ENCODE data around the gene NDUFB6. TPM values are rescaled to one million over a fixed set of nuclear protein-coding genes. Genes with fewer than 3 reads are reported as not detected.
"Not testable (repeated sequence)": the region's sequence is repeated elsewhere in the genome, so short reads cannot be mapped to it uniquely, and the experiment has no call there.

NDUFB6 gene
- total and polyA plus RNA-seq, 4 donors, result 22.3 to 118 (median 32.5) TPM

GRCh38 chr9:32603914-32604852 lies 31.2 kb upstream of the NDUFB6 start:
- H3K9ac ChIP-seq (ENCODE audit: low read depth in 1 of 2, low read length in 2 of 2), result no peak overlapping the region
- peaks cover 0 to 6% (median 3%) of the 10 kb centered on the region in 4 donors for H3K9me3 ChIP-seq (ENCODE audit: control insufficient read depth in 4 of 4, low read length in 3 of 4)
- no peaks in the 10 kb centered on the region for H3K4me1 ChIP-seq (ENCODE audit: control insufficient read depth in 4 of 4, insufficient read depth in 4 of 4, low read length in 3 of 4)
- no peaks in the 10 kb centered on the region for H3K27me3 ChIP-seq (ENCODE audit: control insufficient read depth in 4 of 4, insufficient read depth in 4 of 4, low read length in 3 of 4)
- no peak overlapping the region for H3K27ac ChIP-seq (ENCODE audit: low read depth in 1 of 2, low read length in 2 of 2)
- DNase-seq (ENCODE audit: low spot score), result no peak
- H3K36me3 ChIP-seq (ENCODE audit: control insufficient read depth in 4 of 4, insufficient read depth in 3 of 4, low read depth in 1 of 4, low read length in 3 of 4), result no peaks in the 10 kb centered on the region
- no peak overlapping the region for H3K4me3 ChIP-seq (ENCODE audit: low read depth in 1 of 3, low read length in 3 of 3)
- no peak for TF ChIP-seq CTCF (IDR thresholded peaks at IDR 0.05; ENCODE audit: low read depth, low read length, missing input control)
- TF ChIP-seq YY1 (IDR thresholded peaks at IDR 0.05), result no peak
- no peak for TF ChIP-seq EGR1 (IDR thresholded peaks at IDR 0.05; ENCODE audit: low read depth in 2 of 2)
- no peak for TF ChIP-seq HNF4G (IDR thresholded peaks at IDR 0.05)
- no peak for TF ChIP-seq HNF4A (conservative IDR thresholded peaks at IDR 0.05)
- no peak for TF ChIP-seq ZBTB33 (IDR thresholded peaks at IDR 0.05)
- WGBS, result 80% methylated on average over 12 of the region's 12 CpGs

GRCh38 chr9:32599021-32599420 lies 26.1 kb upstream of the NDUFB6 start:
- H3K27me3 ChIP-seq (ENCODE audit: control insufficient read depth in 4 of 4, insufficient read depth in 4 of 4, low read length in 3 of 4); H3K9ac ChIP-seq (ENCODE audit: low read depth in 1 of 2, low read length in 2 of 2); H3K27ac ChIP-seq (ENCODE audit: low read depth in 1 of 2, low read length in 2 of 2); H3K36me3 ChIP-seq (ENCODE audit: control insufficient read depth in 4 of 4, insufficient read depth in 3 of 4, low read depth in 1 of 4, low read length in 3 of 4); H3K4me1 ChIP-seq (ENCODE audit: control insufficient read depth in 4 of 4, insufficient read depth in 4 of 4, low read length in 3 of 4); H3K9me3 ChIP-seq (ENCODE audit: control insufficient read depth in 4 of 4, low read length in 3 of 4); DNase-seq (ENCODE audit: low spot score); H3K4me3 ChIP-seq (ENCODE audit: low read depth in 1 of 3, low read length in 3 of 3): not testable (repeated sequence)
- WGBS, result 64% methylated on average over 3 of the region's 3 CpGs

- no peaks in the 10 kb centered on the region for H3K9me3 ChIP-seq (ENCODE audit: control insufficient read depth in 4 of 4, low read length in 3 of 4)
- TF ChIP-seq ATF3 (IDR thresholded peaks at IDR 0.05) (no peak), FOXA1 (IDR thresholded peaks at IDR 0.05) (no peak), NR2F2 (IDR thresholded peaks at IDR 0.05) (no peak), ZBTB33 (IDR thresholded peaks at IDR 0.05) (no peak), SP1 (IDR thresholded peaks at IDR 0.05) (no peak), MAX (IDR thresholded peaks at IDR 0.05) (no peak), RXRA (IDR thresholded peaks at IDR 0.05) (no peak), CTCF (IDR thresholded peaks at IDR 0.05; ENCODE audit: low read depth, low read length, missing input control) (no peak), YY1 (IDR thresholded peaks at IDR 0.05) (no peak), FOXA2 (IDR thresholded peaks at IDR 0.05) (no peak), TAF1 (conservative IDR thresholded peaks at IDR 0.05) (no peak), JUND (IDR thresholded peaks at IDR 0.05) (no peak), HNF4G (IDR thresholded peaks at IDR 0.05) (no peak), EGR1 (IDR thresholded peaks at IDR 0.05; ENCODE audit: low read depth in 2 of 2) (no peak), HNF4A (conservative IDR thresholded peaks at IDR 0.05) (no peak)
- no peak overlapping the region for H3K27ac ChIP-seq (ENCODE audit: low read depth in 1 of 2, low read length in 2 of 2)
- no peak overlapping the region for H3K4me3 ChIP-seq (ENCODE audit: low read depth in 1 of 3, low read length in 3 of 3)
- H3K27me3 ChIP-seq (ENCODE audit: control insufficient read depth in 4 of 4, insufficient read depth in 4 of 4, low read length in 3 of 4), result no peaks in the 10 kb centered on the region
- no peaks in the 10 kb centered on the region for H3K4me1 ChIP-seq (ENCODE audit: control insufficient read depth in 4 of 4, insufficient read depth in 4 of 4, low read length in 3 of 4)
- no peak overlapping the region for H3K9ac ChIP-seq (ENCODE audit: low read depth in 1 of 2, low read length in 2 of 2)
- no peaks in the 10 kb centered on the region for H3K36me3 ChIP-seq (ENCODE audit: control insufficient read depth in 4 of 4, insufficient read depth in 3 of 4, low read depth in 1 of 4, low read length in 3 of 4)
- no peak for DNase-seq (ENCODE audit: low spot score)
These were observed 24.0 kb upstream of the NDUFB6 start for GRCh38 chr9:32596936-32597335.
